Endothelial cell of hepatic sinusoid (primary cell): ENCODE results near the gene SLC17A1.

Source experiments
- in situ Hi-C: cut with HindIII; loops from 2 replicates; pipeline ENCODE4 v1.10.0; 2017; ENCODE audit warnings: low sequenced_read_pairs

The SLC17A1 gene

DNA sequence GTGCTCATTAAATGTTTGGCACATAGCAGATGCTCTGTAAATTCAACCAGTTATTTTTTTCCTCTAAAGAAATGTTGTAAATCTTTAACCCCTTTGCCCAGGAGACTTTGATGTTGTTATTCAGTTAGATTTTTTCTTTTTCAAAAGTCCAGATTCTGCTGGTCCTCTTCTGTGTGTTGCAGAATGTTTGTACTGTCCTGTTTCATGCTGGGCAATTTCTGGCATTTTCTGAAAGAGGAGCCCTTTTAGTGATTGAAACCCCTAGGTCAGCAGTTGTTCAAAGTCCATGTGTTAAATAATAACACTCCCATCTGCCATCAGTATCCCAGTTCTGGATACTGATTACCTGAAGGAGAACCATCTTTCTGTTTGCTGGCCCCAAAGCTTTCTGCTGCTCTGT, 1.3 kb upstream of the SLC17A1 start:
- in situ Hi-C loops = loop anchor here (5.0 kb wide), 1 partner anchor 51 kb away; no protein-coding TSS in a partner anchor

DNA sequence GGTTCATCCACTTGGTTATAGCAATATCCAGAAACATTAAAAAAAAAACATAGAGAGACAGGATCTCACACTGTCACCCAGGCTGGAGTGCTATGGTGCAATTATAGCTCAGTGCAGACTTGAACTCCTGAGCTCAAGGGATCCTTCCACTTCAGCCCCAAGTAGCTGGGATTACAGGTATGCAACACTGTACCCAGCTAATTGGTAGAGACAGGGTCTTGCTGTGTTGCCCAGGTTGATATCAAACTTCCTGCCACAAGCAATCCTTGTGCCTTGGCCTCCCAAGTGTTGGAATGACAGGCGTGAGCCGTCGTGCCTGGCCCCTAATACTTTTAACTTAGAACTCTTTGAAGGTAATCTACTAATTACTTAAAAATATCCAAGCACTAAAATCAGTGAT, 818 bp upstream of the SLC17A1 start:
- in situ Hi-C loops = loop anchor here (5.0 kb wide), 1 partner anchor 50 kb away; no protein-coding TSS in a partner anchor

DNA sequence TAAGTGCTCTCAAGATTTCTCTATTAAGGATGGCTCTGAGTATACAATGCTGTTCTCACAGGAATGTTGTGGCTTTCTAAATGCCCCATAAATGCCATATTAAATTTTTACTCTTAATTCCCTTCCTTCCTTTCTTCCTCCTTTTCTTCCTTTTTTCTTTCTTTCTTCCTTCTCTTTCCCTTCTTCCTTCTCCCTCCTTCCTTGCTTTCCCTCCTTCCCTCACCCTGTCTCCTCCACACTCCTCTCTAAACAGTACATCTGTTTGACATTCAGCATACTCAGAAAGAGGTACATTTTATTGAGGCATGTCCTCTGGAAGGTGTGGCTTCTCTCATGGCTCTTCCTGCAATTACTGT, 433 bp upstream of the SLC17A1 start:
- in situ Hi-C loops = loop anchor here (5.0 kb wide), 1 partner anchor 50 kb away; no protein-coding TSS in a partner anchor

DNA sequence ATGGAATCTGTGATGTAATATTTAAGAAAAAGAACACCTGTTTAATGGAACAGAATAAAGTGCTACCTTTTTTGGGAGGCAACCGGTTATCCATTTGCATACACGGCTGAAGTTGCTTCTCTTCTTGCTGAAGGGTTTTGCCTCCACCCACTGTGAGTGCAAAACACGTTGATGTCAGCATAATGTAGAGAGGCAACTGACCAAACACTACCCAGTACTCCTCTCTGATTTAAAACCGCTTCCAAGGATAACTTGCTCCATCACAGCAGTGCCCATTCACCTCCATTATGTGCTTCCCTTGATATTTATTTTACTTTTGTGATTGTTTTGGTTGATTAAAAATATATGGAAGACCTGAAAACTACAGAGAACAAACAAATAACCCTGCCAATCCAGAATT, 1.4 kb downstream of the SLC17A1 start:
- in situ Hi-C loops = loop anchor here (5.0 kb wide), 1 partner anchor 48 kb away; no protein-coding TSS in a partner anchor

DNA sequence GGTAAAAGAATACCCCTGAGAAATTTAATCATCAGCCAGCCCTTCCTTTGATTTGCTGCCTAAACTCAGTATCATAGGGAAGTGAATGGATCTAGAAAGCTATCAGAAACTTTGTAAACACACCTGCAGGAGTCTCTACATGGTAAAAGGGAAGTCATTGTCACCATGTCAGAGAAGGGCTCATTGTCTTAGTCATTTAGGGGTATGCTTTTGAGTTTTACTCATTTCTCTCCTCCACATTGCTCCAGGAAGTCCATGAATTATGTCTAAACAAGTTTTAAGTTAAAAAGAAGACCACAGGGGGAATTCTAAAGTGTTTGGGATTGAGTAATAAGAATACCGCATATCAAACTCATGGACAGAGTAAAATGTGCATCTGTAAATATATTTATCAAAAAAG, 2.5 kb downstream of the SLC17A1 start:
- in situ Hi-C loops = no loop called here

DNA sequence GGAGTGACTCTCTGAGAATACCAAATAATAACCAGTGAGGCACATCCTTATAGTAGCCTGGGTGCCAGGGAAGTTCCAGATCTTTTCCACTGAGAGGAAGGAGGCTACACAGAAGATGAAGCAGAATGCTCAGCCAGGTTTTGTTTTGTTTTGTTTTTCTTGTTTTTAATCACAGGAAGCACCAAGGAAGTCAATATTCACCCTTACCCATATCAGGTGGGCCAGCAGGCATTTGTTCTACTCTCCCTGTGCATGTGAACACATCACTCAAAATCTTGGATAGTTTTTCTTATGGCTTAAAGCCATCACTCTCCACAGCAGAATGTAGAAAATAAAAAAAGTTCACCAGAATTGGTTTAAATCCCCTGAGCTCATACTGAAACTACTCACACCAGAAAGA, 10.5 kb downstream of the SLC17A1 start:
- in situ Hi-C loops = no loop called here

DNA sequence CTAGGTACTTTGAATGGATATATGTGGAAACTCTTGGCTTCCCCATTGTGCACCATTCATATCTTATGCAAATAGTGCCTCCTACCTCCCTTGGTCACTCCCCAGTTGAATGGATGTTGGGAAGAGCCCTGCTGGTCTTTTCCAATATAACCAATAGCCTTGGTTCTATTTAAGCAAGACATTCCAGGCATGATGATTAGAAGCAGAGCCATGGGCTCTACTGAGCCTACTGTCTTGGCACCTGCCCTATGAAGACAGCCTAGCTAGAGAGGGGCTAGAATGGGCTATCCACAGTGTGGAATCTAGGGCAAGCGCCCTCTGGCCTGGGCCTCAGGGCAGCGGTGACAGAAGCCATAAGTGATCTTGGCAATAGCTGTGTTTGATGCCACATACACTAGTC, 15.6 kb downstream of the SLC17A1 start:
- in situ Hi-C loops = no loop called here

DNA sequence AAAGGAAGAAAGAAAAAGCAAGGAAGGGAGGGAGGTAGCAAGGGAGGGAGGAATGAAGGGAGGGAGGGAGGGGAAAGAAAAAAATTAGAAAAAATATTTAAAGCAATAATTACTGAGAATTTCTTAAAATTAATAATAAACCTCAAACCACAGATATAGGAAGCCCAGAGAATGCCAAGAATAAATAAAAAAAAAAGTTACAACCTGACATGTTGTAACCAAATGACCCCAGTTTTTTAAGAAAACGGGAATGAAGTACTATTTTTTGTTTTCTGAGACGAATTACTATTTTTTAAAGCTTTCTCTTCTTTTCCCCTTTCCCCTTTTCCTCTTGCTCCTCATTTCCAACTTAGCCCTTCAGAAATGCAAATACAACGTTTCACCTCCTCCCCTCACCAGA, 16.7 kb downstream of the SLC17A1 start:
- in situ Hi-C loops = no loop called here

DNA sequence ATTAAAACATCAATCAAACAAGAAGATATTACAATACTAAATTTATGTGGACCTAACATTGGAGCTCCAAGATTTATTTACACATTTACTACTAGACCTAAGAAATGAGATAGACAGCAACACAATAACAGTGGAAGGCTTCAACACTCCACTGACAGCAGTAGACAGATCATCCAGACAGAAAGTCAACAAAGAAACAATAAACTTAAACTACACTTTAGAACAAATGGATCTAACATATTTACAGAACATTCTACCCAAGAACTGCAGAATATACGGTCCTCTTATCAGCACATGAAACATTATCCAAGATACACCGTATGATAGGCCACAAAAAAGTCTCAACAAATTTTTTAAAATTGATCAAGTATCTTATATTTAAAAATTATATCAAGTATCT, 27.0 kb downstream of the SLC17A1 start:
- in situ Hi-C loops = no loop called here

DNA sequence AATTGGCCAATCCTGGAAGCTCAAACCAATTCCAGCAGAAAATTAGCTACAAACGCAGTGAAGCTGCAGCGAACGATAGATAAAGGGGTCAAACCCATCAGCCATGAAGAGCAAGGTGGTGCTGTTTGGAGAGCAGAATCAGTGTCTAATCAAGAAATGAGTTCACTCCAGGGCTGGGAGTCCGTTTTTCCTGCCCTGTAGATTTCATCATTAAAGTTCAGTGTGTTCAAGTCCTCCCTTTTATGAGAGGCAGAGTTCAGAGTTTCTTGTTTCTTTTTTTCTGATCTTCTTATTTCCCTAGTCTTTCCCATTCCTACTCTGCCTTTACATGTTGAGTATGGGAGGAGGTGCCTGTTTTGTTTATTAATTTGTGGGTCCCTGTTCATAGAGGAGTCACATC, 30.4 kb downstream of the SLC17A1 start:
- in situ Hi-C loops = no loop called here

DNA sequence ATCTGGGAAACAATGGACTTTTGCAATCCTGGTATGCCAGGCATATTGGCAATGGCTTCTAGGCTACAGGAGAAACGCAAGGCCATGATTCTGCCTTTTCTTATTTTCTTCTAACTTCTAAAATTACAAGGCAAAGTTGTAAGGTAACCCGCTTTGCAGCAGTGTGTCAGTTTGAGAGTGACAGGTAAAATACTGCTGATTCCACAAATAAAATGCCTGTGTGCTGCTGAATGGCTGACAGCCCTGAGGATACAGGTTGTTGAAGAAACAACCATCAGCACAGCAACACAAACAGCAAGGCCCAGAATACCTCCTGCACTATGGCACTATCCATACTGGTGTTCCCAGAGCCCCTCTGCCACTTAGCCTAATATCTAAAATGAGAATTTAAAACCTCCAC, 37.1 kb downstream of the SLC17A1 start:
- in situ Hi-C loops = no loop called here

DNA sequence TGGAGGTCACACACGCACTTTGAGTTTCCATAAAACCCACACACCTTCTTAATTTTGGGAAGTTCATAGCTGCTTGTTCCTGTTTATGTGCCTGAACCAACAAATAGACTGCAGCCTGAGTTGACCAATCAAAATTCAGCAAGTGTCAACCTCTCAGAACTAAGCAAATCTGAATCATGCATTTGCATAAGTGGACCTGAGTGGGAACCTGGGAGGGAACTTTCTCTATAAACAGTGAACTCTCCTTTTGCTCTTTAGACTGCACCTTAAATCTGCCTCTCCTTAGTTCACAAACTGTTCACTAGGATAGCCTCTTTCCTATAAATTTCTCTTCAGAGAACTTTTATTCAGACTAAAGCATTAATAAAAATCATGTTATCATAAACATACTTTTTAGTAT, 37.9 kb downstream of the SLC17A1 start:
- in situ Hi-C loops = no loop called here

DNA sequence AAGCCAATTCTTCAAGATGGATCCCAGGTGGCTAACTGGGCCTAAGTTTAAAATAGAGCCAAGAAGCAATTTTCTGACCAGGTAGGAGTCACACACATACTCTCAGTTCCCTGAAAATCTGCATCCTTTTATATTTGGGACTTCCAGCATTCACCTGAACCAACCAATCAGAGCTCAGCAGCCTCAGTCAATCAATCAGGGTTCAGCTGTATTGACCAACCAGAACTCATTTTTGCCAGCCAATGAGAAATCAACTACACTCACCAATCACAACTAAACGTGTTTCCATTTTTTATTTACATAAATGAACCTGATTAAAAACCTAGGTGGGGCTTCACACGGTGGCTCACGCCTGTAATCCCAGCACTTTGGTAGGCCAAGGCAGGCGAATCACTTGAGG, 39.8 kb downstream of the SLC17A1 start:
- in situ Hi-C loops = no loop called here

DNA sequence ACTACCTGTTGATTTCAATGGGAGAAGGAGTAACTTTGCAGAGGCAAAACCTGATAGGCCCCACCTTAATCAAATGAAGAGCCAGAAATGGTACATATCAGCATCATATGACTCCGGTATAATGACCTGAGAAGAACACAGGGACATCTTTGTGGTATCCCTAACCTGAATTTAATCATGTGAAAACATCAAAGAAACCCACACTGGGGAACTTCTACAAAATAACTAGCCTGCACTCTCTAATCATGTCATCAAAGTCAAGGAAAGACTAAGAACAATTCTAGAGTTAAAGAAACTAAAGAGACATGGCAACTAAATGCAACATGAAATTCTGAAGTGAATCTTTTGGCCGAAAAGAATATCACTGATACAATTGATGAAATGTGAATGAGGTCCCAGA, 42.4 kb downstream of the SLC17A1 start:
- in situ Hi-C loops = no loop called here

DNA sequence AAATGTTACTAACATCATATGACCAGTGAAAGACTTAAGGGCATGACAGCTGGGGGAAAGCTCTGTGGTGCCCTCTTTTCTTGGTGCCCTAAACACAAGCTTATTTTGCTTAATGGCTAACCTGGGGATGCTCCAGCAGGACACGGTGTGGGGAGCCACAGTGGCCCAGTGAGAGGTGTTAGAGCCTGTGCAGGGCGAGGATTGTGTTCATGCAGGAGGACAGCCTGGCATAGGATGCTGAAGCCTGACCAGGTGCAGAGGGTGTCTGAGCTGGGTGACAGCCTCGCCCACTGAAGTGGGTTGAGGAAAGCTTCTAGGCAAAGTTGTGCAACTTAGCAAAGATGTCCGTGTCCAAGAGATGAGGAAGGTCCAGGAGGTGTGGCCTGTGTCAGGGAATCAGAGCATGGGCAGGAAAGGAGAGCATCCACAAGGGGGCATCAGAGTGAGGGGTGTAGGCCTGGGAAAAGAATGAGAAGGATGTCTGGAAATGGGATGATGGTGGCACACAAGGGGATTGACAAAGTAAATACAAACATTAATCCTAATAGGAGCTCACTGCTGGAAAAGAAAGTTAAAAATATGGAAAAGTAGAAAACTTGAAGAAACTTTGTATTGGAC, 43.4 kb downstream of the SLC17A1 start:
- in situ Hi-C loops = no loop called here

DNA sequence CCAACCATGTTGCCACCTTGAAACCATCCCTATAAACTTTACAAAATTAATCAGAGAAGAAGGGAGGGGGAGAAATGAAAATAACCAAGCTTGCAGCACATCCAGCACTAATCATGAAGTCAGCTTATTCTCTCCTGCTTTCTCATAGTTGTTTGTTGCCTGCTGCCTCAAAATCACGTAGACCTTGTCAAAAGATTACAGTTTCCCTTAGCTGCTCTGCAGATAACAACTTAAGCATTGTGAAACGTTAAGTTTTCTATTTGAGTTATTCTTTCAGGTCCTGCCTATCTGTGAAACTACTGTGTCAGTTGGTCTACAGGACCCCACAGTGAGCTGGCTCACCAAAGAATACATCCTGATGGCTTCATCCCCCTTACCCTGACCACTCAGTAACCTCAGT, 44.4 kb downstream of the SLC17A1 start:
- in situ Hi-C loops = no loop called here

DNA sequence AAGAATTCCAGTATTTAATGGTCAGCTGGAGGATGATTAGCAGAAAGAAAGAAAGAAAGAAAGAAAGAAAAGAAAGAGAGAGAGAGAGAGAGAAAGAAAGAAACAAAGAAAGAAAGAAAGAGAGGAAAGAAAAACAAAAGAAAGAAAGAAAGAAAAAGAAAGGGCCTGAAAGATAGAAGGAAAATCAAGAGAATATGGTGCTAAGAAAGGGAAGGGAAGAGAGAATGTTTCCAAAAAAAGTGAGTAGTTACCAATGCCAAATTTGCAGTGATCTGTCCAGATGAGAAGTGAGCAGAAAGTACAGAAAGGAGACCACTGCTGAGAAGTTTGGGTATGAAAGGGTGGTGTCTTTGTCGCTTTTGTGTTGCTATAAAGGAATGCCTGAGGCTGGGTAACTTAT, 50.7 kb downstream of the SLC17A1 start:
- in situ Hi-C loops = loop anchor here (5.0 kb wide), 1 partner anchor 51 kb away; the partner anchor contains the start of gene SLC17A1

DNA sequence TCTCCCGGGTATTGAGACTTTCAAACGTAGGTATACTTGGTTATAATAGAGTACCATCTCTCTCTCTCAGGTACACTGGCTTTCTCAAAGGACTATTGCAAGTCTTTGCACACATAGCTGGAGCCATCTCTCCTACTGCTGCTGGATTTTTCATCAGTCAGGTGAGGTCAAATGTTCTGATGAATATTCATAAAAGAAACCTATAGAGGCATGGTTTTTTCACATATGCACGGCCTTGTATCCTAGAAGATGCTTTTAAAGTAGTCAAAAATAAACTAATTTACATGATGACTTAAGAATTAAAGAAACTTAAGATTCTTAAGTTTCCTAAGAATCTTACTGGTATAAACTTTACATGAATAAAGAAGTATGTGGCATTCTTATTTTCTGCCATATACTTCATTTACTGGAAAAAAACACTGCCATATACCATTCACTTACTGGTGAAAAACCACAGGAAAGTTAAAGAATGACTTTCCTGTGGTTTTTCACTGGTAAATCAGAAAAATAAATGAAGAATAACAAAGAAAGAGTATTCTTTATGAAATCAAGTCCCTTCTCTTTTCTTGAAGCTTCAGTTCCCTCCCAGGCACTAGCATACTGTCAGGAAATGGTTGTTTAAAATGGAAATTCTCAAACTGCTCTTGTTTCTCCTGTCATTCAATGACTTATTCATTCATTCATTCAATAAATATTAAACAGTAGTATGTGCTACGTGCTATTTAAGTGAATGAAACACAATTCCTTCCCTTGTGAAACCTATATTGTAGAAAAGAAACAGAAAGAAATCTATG, 53.8 kb downstream of the SLC17A1 start:
- in situ Hi-C loops = no loop called here

DNA sequence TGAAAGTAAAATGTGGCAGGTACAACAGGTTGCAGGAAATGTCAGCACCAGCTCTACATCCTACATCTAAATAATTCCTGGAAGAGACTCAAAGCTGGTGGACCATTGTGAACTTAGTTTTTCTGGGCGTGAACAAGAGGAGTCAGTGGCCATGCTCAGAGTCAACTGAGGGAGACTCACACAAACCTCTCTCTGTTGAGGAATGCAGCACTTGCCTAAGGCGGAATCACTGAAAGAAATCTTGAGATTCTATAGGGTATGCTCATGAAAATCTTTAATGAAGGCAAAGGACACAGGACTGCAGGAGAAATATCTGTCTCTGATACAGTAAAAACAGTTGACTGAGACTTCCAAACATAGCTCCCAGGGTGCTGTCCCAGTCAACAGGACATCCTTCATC, 54.8 kb downstream of the SLC17A1 start:
- in situ Hi-C loops = no loop called here

DNA sequence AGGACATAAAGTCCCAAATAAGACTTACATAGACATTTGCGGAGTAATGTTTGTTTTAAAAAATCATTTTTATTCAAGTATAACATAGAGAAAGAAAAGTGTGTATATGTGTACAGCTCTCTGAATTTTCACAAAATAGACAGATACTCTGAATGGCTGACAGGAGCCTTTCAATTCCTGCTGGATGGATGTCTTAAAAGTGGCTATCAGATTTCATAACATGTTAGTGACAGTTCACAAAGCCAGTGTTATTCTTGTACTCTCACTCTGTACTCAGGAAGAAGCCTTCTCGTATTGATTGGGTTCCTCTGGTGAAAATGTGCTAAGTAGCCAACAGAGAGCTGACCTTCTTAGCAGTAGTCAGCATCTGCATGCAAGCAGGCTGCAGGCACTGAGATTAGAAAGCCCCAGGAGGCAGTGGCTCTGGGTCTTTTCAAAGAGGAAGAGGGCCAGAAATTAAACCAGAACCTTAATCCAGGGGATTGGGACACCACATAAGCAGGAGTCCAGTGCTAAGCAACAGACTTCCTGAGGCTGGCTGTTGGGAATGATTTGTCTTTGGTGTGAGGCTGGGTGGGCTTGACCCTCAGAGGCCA, 57.6 kb downstream of the SLC17A1 start:
- in situ Hi-C loops = no loop called here

DNA sequence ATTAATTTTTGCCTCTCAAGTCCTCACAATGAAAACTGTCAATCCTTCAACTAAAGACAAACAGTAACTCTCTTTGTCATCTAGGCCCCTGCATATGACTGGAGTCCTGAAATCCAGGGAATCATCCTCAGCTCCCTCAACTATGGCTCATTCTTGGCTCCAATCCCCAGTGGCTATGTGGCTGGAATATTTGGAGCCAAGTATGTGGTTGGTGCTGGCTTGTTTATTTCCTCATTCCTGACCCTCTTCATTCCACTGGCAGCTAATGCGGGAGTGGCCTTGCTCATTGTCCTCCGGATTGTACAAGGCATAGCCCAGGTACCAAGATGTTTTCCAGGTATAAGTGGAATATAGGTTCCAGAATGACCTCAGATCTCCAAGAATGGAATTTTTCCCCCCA, 61.9 kb downstream of the SLC17A1 start:
- in situ Hi-C loops = no loop called here

DNA sequence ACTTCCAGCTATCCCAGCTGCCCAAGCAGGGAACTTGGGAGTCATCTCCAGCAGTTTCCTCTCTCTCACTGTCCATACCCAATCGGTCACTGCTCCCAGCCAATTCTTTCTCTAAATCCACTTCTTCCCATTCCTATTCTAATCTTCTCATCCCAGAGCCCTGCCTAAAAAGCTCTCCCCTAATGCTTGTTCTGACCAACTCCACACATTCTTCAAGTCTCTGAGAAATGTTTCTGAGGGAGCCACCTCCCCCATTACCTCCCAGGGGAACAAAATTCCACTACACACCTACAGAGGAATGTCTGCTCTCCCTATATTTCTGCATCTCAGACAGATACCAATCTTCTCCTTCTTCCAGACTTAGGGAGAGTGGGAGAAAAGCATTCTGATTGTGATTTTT, 63.3 kb downstream of the SLC17A1 start:
- in situ Hi-C loops = no loop called here
